SK-N-SH treated with all-trans-retinoic acid at 6 μM for 48 hours (cell line): ENCODE data around the gene OR52B4.
A peak's percentile ranks its signal among the peaks of the same experiment; 100 is the strongest.

Experiments used
- ATAC-seq: fragments of 200-7000 bp; cut with Tn5 transposase; 3 replicates; pipeline ENCODE4 v1.9.1; 2020; ENCODE audit warnings: mild to moderate bottlenecking, moderate library complexity
- ARNTL ChIP-seq: fragments of 450-650 bp; formaldehyde crosslinking; IDR thresholded peaks from 2 replicates; pipeline ENCODE4 v1.5.0; 2020; ENCODE audit warnings: low read depth, mild to moderate bottlenecking, moderate library complexity, borderline replicate concordance
- BACH2 ChIP-seq: fragments of 250-450 bp; sonication (Bioruptor Pico); IDR thresholded peaks from 2 replicates; pipeline ENCODE4 v1.9.0; 2021; ENCODE audit warnings: mild to moderate bottlenecking, borderline replicate concordance
- CSDC2 ChIP-seq: fragments of 250-450 bp; sonication (Bioruptor Pico); IDR thresholded peaks from 2 replicates; pipeline ENCODE4 v1.5.0; 2020; ENCODE audit warnings: mild to moderate bottlenecking, moderate library complexity
- CSRNP3 ChIP-seq: fragments of 250-450 bp; sonication (Bioruptor Pico); IDR thresholded peaks from 2 replicates; pipeline ENCODE4 v1.5.1; 2021; ENCODE audit warnings: mild to moderate bottlenecking, moderate library complexity
- ESRRG ChIP-seq: fragments of 250-450 bp; sonication (Bioruptor Pico); IDR thresholded peaks from 2 replicates; pipeline ENCODE4 v1.6.1; 2021; ENCODE audit warnings: mild to moderate bottlenecking
- GLIS3 ChIP-seq: fragments of 250-450 bp; sonication (Bioruptor Pico); IDR thresholded peaks from 2 replicates; pipeline ENCODE4 v1.5.0; 2020; ENCODE audit warnings: mild to moderate bottlenecking, moderate library complexity
- ISL1 ChIP-seq: fragments of 250-450 bp; sonication (Bioruptor Pico); IDR thresholded peaks from 2 replicates; pipeline ENCODE4 v2.1.2; 2022; ENCODE audit warnings: mild to moderate bottlenecking, moderate library complexity
- OSR1 ChIP-seq: fragments of 250-450 bp; sonication (Bioruptor Pico); IDR thresholded peaks from 2 replicates; pipeline ENCODE4 v1.8.0; 2022; ENCODE audit warnings: moderate library complexity, mild to moderate bottlenecking, inconsistent platforms
- PATZ1 ChIP-seq: fragments of 250-450 bp; sonication (Bioruptor Pico); IDR thresholded peaks from 2 replicates; pipeline ENCODE4 v1.8.0; 2020; ENCODE audit warnings: mild to moderate bottlenecking, moderate library complexity, borderline replicate concordance
- PPARA ChIP-seq: fragments of 250-450 bp; sonication (Bioruptor Pico); IDR thresholded peaks from 2 replicates; pipeline ENCODE4 v1.5.0; 2020; ENCODE audit warnings: mild to moderate bottlenecking, borderline replicate concordance
- RARB ChIP-seq: fragments of 250-450 bp; sonication (Bioruptor Pico); IDR thresholded peaks from 2 replicates; pipeline ENCODE4 v1.8.0; 2021; ENCODE audit warnings: mild to moderate bottlenecking, moderate library complexity
- SNAI2 ChIP-seq: fragments of 250-450 bp; sonication (Bioruptor Pico); IDR thresholded peaks from 2 replicates; pipeline ENCODE4 v1.5.0; 2020; ENCODE audit warnings: mild to moderate bottlenecking, moderate library complexity
- TCF4 ChIP-seq: fragments of 250-450 bp; sonication (Bioruptor Pico); IDR thresholded peaks from 2 replicates; pipeline ENCODE4 v1.8.0; 2021; ENCODE audit warnings: mild to moderate bottlenecking, moderate library complexity, borderline replicate concordance
- TOX ChIP-seq: fragments of 250-450 bp; sonication (Bioruptor Pico); IDR thresholded peaks from 2 replicates; pipeline ENCODE4 v1.8.0; 2021; ENCODE audit warnings: mild to moderate bottlenecking, moderate library complexity, borderline replicate concordance
- TSHZ2 ChIP-seq: fragments of 250-450 bp; sonication (Bioruptor Pico); IDR thresholded peaks from 2 replicates; pipeline ENCODE4 v1.5.0; 2020; ENCODE audit warnings: mild to moderate bottlenecking, moderate library complexity
- ZC3H10 ChIP-seq: fragments of 250-450 bp; sonication (Bioruptor Pico); IDR thresholded peaks from 2 replicates; pipeline ENCODE4 v1.5.1; 2021; ENCODE audit warnings: mild to moderate bottlenecking, moderate library complexity
- ZFP3 ChIP-seq: fragments of 250-450 bp; sonication (Bioruptor Pico); IDR thresholded peaks from 2 replicates; pipeline ENCODE4 v1.5.0; 2020; ENCODE audit warnings: mild to moderate bottlenecking, moderate library complexity
- ZFP30 ChIP-seq: fragments of 450-650 bp; formaldehyde crosslinking; IDR thresholded peaks from 2 replicates; pipeline ENCODE4 v1.5.0; 2022; ENCODE audit warnings: mild to moderate bottlenecking, moderate library complexity
- ZNF565 ChIP-seq: fragments of 450-650 bp; formaldehyde crosslinking; conservative IDR thresholded peaks from 2 replicates; pipeline ENCODE4 v1.5.0; 2020; ENCODE audit warnings: low read depth, mild to moderate bottlenecking, moderate library complexity
- ZNF70 ChIP-seq: fragments of 450-650 bp; formaldehyde crosslinking; IDR thresholded peaks from 2 replicates; pipeline ENCODE4 v1.5.0; 2020; ENCODE audit warnings: mild to moderate bottlenecking, moderate library complexity
- ZNF8 ChIP-seq: fragments of 450-650 bp; formaldehyde crosslinking; IDR thresholded peaks from 2 replicates; pipeline ENCODE4 v1.5.0; 2020; ENCODE audit warnings: mild to moderate bottlenecking, moderate library complexity
- TF ChIP-seq, protein P1 (sequence below): fragments of 250-450 bp; sonication (Bioruptor Pico); IDR thresholded peaks from 2 replicates; pipeline ENCODE4 v1.5.1; 2020; ENCODE audit warnings: low read depth, mild to moderate bottlenecking, moderate library complexity

Gene OR52B4

GRCh38 chr11:4393209-4393857 lies 25.1 kb upstream of the OR52B4 start, which contains the start of gene TRIM21:
Gene TRIM21 (minus strand): TSS chr11:4393702. CDS start chr11:4390409, 3,293 bp downstream.
- TF ChIP-seq ISL1 (CRISPR knock-in tag): no peak
- no peak for TF ChIP-seq RARB (CRISPR knock-in tag)
- TF ChIP-seq ARNTL (CRISPR knock-in tag): no peak
- TF ChIP-seq, protein P1, sequence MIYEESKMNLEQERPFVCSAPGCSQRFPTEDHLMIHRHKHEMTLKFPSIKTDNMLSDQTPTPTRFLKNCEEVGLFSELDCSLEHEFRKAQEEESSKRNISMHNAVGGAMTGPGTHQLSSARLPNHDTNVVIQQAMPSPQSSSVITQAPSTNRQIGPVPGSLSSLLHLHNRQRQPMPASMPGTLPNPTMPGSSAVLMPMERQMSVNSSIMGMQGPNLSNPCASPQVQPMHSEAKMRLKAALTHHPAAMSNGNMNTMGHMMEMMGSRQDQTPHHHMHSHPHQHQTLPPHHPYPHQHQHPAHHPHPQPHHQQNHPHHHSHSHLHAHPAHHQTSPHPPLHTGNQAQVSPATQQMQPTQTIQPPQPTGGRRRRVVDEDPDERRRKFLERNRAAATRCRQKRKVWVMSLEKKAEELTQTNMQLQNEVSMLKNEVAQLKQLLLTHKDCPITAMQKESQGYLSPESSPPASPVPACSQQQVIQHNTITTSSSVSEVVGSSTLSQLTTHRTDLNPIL (CRISPR knock-in tag): no peak
- TF ChIP-seq ZFP3 (CRISPR knock-in tag): no peak
- no peak for TF ChIP-seq CSRNP3 (CRISPR knock-in tag)
- no peak for TF ChIP-seq OSR1 (CRISPR knock-in tag)
- TF ChIP-seq ESRRG (CRISPR knock-in tag): no peak
- no peak for TF ChIP-seq PPARA (CRISPR knock-in tag)
- no peak for TF ChIP-seq ZFP30 (CRISPR knock-in tag)
- no peak for TF ChIP-seq GLIS3 (CRISPR knock-in tag)
- no peak for TF ChIP-seq TCF4
- no peak for TF ChIP-seq PATZ1 (CRISPR knock-in tag)
- TF ChIP-seq CSDC2 (CRISPR knock-in tag): no peak
- TF ChIP-seq ZNF70 (CRISPR knock-in tag): no peak
- TF ChIP-seq ZNF565 (CRISPR knock-in tag): no peak
- TF ChIP-seq TOX (CRISPR knock-in tag): no peak
- TF ChIP-seq ZNF8 (CRISPR knock-in tag): no peak
- ATAC-seq: peak; percentile 100

- no peak for ATAC-seq
- TF ChIP-seq PPARA (CRISPR knock-in tag): no peak
- no peak for TF ChIP-seq TCF4
- TF ChIP-seq ARNTL (CRISPR knock-in tag): no peak
- TF ChIP-seq RARB (CRISPR knock-in tag): no peak
- no peak for TF ChIP-seq ZFP30 (CRISPR knock-in tag)
- no peak for TF ChIP-seq BACH2 (CRISPR knock-in tag)
- TF ChIP-seq TSHZ2 (CRISPR knock-in tag): no peak
- no peak for TF ChIP-seq ZC3H10 (CRISPR knock-in tag)
- TF ChIP-seq CSRNP3 (CRISPR knock-in tag): no peak
- TF ChIP-seq ZNF565 (CRISPR knock-in tag): no peak
- TF ChIP-seq ZNF70 (CRISPR knock-in tag): no peak
- no peak for TF ChIP-seq TOX (CRISPR knock-in tag)
- no peak for TF ChIP-seq GLIS3 (CRISPR knock-in tag)
- TF ChIP-seq, protein P1 (CRISPR knock-in tag): no peak
- no peak for TF ChIP-seq SNAI2 (CRISPR knock-in tag)
These were observed 20.0 kb upstream of the OR52B4 start for GRCh38 chr11:4388221-4388620.
